ENCODE results near the gene CACNA1E. TPM values are rescaled to one million over a fixed set of nuclear protein-coding genes. Genes with fewer than 3 reads are reported as not detected.

The CACNA1E gene
- total and polyA plus RNA-seq, 2 of the 4 experiments (the other 2 are of a cell fraction), result not detected

DNA sequence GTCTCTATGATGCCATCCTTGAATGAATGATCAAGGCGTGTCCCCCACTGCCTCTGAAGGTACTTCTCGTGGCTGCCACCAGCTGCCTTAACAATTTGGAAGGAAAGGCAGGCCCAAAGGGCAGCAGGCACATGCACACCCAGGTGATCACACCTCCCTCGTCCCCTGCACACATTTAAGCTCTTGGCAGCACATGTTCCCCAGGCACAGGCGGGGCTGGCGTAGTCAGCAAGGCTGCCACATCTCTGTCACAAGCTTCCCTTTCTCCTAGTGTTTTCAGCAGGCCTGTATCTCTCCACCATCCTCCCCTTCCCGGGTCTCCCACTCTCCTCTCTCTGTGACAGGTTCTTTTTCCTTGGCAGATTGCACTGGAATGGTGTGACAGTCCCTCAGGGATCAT is 111.9 kb downstream of the CACNA1E start:
- Histone ChIP-seq H3K9me3 (ENCODE audit: control insufficient read depth, insufficient read depth, low read length) (no peaks in the 10 kb centered on the region), H4K20me1 (ENCODE audit: insufficient read depth, low read length) (no peaks in the 10 kb centered on the region), H2BK20ac (ENCODE audit: low read depth, low read length) (no peak overlapping the region), H3K4me2 (ENCODE audit: low read depth, low read length) (no peak overlapping the region), H2AK5ac (ENCODE audit: low read depth, low read length) (no peak overlapping the region), H4K5ac (ENCODE audit: low read depth, low read length) (no peak overlapping the region), H2BK120ac (ENCODE audit: low read depth, low read length) (no peak overlapping the region), H3K23ac (ENCODE audit: low read depth, low read length) (no peak overlapping the region), H3K27ac (ENCODE audit: insufficient read depth, low read length) (no peak overlapping the region), H3K18ac (ENCODE audit: low read depth, low read length) (no peak overlapping the region), H3K9me1 (ENCODE audit: insufficient read depth, low read length) (no peaks in the 10 kb centered on the region), H2BK15ac (ENCODE audit: low read depth, low read length) (no peak overlapping the region), H4K91ac (ENCODE audit: insufficient read depth, low read depth, low read length) (no peak overlapping the region), H2AFZ (replicated peaks; ENCODE audit: low read length, poor library complexity) (no peak overlapping the region), H3K36me3 (ENCODE audit: control insufficient read depth, insufficient read depth, low read length) (no peaks in the 10 kb centered on the region), H3K4me3 (ENCODE audit: insufficient read depth, low read depth, low read length) (no peak overlapping the region), H2BK5ac (ENCODE audit: low read depth, low read length, poor library complexity, severe bottlenecking) (no peak overlapping the region), H3K79me1 (ENCODE audit: low read depth in 1 of 2, low read length in 2 of 2) (no peaks in the 10 kb centered on the region), H3K56ac (ENCODE audit: extremely low read depth, insufficient read depth, low read length) (no peak overlapping the region), H3K9ac (ENCODE audit: low read depth, low read length) (no peak overlapping the region), H3K27me3 (ENCODE audit: control insufficient read depth, insufficient read depth, low read length) (no peaks in the 10 kb centered on the region), H3K4me1 (ENCODE audit: control insufficient read depth, insufficient read depth, low read length) (no peaks in the 10 kb centered on the region), H3K4ac (ENCODE audit: low read depth, low read length) (no peak overlapping the region), H3K14ac (replicated peaks; ENCODE audit: low read depth, low read length) (no peak overlapping the region), H2AK9ac (replicated peaks; ENCODE audit: low read depth, low read length, poor library complexity) (no peak overlapping the region), H4K8ac (ENCODE audit: low read depth in 2 of 2, low read length in 2 of 2) (no peak overlapping the region)
- 34% methylated on average over 3 of the region's 6 CpGs; no CpG with 5 or more reads in 1 of the 2 experiments for WGBS, 2 experiments (ENCODE audit: extremely low coverage in 2 of 2, insufficient read length in 1 of 2)
- ChIA-PET CTCF (no interaction called here), POLR2A (ENCODE audit: unreplicated experiment) (no interaction called here)
- dilution Hi-C loops (cut with HindIII; ENCODE audit: low sequenced_read_pairs, unreplicated experiment) (no loop called here), in situ Hi-C loops (cut with MboI; ENCODE audit: low sequenced_read_pairs) (no loop called here), intact Hi-C loops (cut with micrococcal nuclease) (no loop called here)
- DNase-seq (no peak), ATAC-seq (ENCODE audit: low read depth) (no peak)
- no TSS peak for BruUV-seq (replicated peaks)
- no peak for TF ChIP-seq BHLHE40 (IDR thresholded peaks at IDR 0.05; ENCODE audit: low read depth, low read length)

Measured in IMR-90 (cell line).